ENCODE results near the gene TRA2B. TPM values are rescaled to one million over a fixed set of nuclear protein-coding genes. Genes with fewer than 3 reads are reported as not detected.

Gene TRA2B
- total RNA-seq, 4 donors from 2014 or later: 162 to 237 (median 202) TPM

DNA sequence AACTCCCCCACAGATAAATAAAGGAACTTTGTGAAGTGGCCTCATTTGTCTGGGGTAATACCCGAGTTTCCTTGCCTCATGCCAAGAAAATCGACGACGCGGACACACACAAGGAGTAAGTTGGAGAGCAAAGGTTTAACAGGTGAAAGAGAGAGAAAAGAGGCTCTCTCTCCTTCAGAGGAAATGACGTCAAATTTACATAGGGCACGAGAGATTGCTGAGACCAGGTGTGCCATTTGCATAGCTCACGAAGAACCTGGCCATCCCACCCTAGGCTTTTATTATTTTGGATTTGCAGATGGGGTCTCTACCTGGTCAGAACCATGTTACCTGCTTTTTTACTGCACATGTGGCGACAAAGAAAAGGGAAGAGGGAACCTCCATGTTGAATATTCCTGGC, 63.7 kb downstream of the TRA2B start:
- 63 to 68% methylated on average over 9 of the region's 9 CpGs for WGBS, 2 donors

GRCh38 chr3:185867650-185868049, 70.2 kb downstream of the TRA2B start:
- no peak overlapping the region for H3K27ac ChIP-seq
- TF ChIP-seq, protein P1, sequence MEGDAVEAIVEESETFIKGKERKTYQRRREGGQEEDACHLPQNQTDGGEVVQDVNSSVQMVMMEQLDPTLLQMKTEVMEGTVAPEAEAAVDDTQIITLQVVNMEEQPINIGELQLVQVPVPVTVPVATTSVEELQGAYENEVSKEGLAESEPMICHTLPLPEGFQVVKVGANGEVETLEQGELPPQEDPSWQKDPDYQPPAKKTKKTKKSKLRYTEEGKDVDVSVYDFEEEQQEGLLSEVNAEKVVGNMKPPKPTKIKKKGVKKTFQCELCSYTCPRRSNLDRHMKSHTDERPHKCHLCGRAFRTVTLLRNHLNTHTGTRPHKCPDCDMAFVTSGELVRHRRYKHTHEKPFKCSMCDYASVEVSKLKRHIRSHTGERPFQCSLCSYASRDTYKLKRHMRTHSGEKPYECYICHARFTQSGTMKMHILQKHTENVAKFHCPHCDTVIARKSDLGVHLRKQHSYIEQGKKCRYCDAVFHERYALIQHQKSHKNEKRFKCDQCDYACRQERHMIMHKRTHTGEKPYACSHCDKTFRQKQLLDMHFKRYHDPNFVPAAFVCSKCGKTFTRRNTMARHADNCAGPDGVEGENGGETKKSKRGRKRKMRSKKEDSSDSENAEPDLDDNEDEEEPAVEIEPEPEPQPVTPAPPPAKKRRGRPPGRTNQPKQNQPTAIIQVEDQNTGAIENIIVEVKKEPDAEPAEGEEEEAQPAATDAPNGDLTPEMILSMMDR (IDR thresholded peaks at IDR 0.05): no peak
- TF ChIP-seq POLR2A (IDR thresholded peaks at IDR 0.05): no peak
- H3K36me3 ChIP-seq: no peaks in the 10 kb centered on the region
- no peak for DNase-seq
- no peak overlapping the region for H3K4me3 ChIP-seq (replicated peaks in 1 of 3)
- no peaks in the 10 kb centered on the region for H3K4me1 ChIP-seq
- 85 to 96% methylated on average over 2 of the region's 2 CpGs for WGBS, 2 donors
- H3K9me3 ChIP-seq: no peaks in the 10 kb centered on the region
- intact Hi-C loops (cut with DNase I): no loop called here
- H3K27me3 ChIP-seq: no peaks in the 10 kb centered on the region

More for the DNA sequence above, 63.7 kb downstream of the TRA2B start:
- Histone ChIP-seq H3K4me3 (replicated peaks in 1 of 3) (no peak overlapping the region), H3K9me3 (no peaks in the 10 kb centered on the region), H3K27me3 (no peaks in the 10 kb centered on the region), H3K27ac (no peak overlapping the region), H3K4me1 (no peaks in the 10 kb centered on the region), H3K36me3 (no peaks in the 10 kb centered on the region)
- intact Hi-C loops (cut with DNase I): no loop called here
- DNase-seq: no peak
- no peak for TF ChIP-seq POLR2A (IDR thresholded peaks at IDR 0.05)
- TF ChIP-seq, protein P1 (IDR thresholded peaks at IDR 0.05): no peak

GRCh38 chr3:185866995-185867394, 70.8 kb downstream of the TRA2B start:
- intact Hi-C loops (cut with DNase I): no loop called here
- TF ChIP-seq POLR2A (IDR thresholded peaks at IDR 0.05): no peak
- TF ChIP-seq, protein P1 (IDR thresholded peaks at IDR 0.05): no peak
- H3K27ac ChIP-seq: peak overlapping the region in 1 of 3 donors; percentile 36
- no peak for DNase-seq
- H3K9me3 ChIP-seq: no peaks in the 10 kb centered on the region
- H3K36me3 ChIP-seq: no peaks in the 10 kb centered on the region
- H3K27me3 ChIP-seq: no peaks in the 10 kb centered on the region
- no peak overlapping the region for H3K4me3 ChIP-seq (replicated peaks in 1 of 3)
- no peaks in the 10 kb centered on the region for H3K4me1 ChIP-seq

GRCh38 chr3:185866555-185866954, 71.3 kb downstream of the TRA2B start:
- H3K4me3 ChIP-seq (replicated peaks in 1 of 3): no peak overlapping the region
- TF ChIP-seq, protein P1 (IDR thresholded peaks at IDR 0.05): no peak
- TF ChIP-seq POLR2A (IDR thresholded peaks at IDR 0.05): no peak
- H3K4me1 ChIP-seq: no peaks in the 10 kb centered on the region
- no peaks in the 10 kb centered on the region for H3K36me3 ChIP-seq
- 83 to 95% methylated on average over 1 of the region's 1 CpG for WGBS, 2 donors
- H3K27me3 ChIP-seq: no peaks in the 10 kb centered on the region
- peak in 1 of 2 donors; percentile 16 for DNase-seq
- intact Hi-C loops (cut with DNase I): no loop called here
- no peak overlapping the region for H3K27ac ChIP-seq
- no peaks in the 10 kb centered on the region for H3K9me3 ChIP-seq

Other genes with a start within 250 kb of the TRA2B start
- gene IGF2BP2, start 113.0 kb downstream of the TRA2B start, total RNA-seq: 10 to 100 TPM; 12.4 to 45.7 (median 15.9) TPM
- gene ETV5, start 171.1 kb upstream of the TRA2B start, total RNA-seq: 10 to 100 TPM; 17.9 to 51.5 (median 28.9) TPM

Data from thyroid gland (tissue), 4 donors.